Measurements from ENCODE around the gene KIFC3.
"Not testable (repeated sequence)": the region's sequence is repeated elsewhere in the genome, so short reads cannot be mapped to it uniquely, and the experiment has no call there.

Gene KIFC3, protein sequence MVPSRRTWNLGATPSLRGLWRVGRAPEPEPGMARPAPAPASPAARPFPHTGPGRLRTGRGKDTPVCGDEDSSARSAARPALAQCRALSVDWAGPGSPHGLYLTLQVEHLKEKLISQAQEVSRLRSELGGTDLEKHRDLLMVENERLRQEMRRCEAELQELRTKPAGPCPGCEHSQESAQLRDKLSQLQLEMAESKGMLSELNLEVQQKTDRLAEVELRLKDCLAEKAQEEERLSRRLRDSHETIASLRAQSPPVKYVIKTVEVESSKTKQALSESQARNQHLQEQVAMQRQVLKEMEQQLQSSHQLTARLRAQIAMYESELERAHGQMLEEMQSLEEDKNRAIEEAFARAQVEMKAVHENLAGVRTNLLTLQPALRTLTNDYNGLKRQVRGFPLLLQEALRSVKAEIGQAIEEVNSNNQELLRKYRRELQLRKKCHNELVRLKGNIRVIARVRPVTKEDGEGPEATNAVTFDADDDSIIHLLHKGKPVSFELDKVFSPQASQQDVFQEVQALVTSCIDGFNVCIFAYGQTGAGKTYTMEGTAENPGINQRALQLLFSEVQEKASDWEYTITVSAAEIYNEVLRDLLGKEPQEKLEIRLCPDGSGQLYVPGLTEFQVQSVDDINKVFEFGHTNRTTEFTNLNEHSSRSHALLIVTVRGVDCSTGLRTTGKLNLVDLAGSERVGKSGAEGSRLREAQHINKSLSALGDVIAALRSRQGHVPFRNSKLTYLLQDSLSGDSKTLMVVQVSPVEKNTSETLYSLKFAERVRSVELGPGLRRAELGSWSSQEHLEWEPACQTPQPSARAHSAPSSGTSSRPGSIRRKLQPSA

DNA sequence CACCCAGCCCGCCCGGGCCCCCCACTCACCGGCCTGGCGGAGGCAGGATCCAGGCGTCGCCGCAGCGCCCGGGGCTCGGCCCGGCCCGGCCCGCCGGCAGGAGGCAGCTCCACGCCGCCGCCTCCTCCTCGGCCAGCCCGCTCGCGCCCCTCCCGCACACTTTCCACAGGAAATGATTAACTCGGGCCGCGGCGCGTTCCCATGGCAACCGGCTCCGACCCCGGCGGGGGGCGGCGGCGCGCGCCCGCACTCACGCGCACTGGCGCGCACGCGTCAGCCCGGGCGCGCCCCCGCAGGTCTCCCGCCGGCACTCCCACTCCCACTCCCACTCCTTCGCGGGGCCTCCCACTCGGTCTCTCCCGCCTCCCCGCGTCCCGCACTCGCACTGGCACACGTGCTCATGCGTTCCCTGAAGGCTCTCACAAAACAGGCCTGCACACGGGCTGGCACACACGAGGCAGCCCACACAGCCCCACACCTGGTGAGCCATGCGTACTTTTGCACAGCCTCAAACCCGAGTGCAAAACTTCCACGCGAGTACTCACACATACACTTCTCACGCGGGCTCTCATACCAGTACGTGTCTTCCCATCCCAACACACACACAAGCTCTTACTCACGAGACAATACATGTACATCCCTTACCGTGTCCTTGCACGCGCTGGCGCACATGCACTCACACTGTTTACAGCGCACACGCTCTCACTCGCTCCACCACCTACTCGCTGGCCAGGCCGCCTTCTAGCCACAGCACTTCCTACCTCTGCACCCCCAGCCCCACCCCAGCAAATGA lies at the start of gene KIFC3:
TSS of gene KIFC3 (minus strand) at position 151 of the 793 bp plus-strand sequence. CDS start 4,248 bp downstream, outside the sequence.
- peak; percentile 57 for DNase-seq

DNA sequence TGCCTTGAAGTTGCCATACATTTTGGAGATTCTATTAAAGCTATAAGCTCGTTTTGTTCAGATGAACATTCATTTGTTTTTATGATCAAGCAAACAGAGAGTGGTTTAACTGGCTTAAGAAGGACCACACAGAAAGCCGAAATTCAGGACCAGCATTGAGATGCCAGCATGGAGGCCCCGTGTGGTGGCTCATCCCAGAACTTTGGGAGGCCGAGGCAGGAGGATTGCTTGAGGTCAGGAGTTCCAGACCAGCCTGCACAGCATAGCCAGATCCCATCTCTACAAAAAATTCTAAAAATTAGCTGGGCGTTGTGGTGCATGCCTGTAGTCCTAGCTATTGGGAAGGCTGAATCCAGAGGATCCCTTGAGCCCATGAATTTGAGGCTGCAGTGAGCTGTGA lies 45.9 kb upstream of the KIFC3 start:
- DNase-seq: no peak

DNA sequence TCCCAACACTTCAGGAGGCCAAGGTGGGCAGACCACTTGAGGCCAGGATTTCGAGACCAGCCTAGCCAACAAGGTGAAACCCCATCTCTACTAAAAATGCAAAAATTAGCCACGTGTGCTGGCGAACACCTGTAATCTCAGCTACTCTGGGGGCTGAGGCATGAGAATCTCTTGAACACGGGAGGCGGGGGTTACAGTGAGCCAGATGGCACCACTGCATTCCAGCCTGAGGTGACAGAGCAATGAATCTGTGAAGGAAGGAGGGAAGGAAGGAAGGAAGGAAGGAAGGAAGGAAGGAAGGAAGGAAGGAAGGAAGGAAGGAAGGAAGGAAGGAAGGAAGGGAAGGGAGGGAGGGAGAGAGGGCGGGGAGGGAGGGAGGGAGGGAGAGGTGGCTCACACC lies 44.6 kb upstream of the KIFC3 start:
- DNase-seq: not testable (repeated sequence)

DNA sequence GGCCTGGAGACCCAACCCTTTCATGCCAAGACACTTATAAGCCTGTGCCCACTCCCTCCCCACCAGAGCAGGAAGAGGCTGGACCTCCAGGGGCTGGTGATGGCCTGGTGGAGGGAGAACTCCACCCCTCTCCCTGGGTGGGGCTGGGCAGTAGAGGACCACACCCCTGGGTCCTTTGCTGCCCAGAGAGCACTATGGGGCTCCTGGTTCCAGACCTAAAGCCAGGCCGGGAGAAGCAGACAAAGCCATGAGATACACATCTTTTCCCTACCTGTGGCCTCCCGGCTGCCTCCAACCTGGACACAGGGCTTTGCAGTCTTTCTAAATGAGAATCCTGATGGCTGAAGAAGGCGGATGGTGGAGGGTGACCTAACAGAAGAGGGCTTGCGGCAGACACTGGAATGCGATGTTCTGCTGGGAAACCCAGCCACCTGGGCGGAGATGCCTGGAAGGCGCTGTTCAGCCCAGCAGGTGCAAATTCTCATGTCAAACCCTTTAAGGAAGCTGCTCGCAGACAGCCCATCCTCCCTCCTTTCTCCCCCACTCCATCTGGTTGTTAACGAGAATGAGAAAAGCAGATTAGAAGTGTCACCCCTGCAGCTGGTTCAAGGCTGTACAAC lies 43.9 kb upstream of the KIFC3 start:
- no peak for DNase-seq

DNA sequence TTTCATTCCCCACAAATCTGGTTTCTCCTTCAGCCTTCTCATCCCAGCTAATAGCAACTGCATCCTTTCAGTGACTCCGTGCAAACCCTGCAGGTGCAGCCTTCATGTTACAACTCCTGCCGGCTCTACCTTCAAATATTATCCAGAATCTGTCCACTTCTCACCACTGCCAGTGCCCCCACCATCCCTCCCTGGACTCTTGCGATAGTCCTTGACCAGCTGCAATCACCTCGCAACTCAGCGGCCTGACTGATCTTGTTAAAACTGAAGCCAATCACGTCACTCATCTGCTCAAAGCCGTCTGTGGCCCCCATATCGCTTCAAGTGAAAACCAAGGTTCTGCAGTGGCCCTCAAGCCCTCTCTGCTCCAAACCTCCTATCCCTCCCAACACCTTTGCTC lies 42.8 kb upstream of the KIFC3 start:
- no peak for DNase-seq

DNA sequence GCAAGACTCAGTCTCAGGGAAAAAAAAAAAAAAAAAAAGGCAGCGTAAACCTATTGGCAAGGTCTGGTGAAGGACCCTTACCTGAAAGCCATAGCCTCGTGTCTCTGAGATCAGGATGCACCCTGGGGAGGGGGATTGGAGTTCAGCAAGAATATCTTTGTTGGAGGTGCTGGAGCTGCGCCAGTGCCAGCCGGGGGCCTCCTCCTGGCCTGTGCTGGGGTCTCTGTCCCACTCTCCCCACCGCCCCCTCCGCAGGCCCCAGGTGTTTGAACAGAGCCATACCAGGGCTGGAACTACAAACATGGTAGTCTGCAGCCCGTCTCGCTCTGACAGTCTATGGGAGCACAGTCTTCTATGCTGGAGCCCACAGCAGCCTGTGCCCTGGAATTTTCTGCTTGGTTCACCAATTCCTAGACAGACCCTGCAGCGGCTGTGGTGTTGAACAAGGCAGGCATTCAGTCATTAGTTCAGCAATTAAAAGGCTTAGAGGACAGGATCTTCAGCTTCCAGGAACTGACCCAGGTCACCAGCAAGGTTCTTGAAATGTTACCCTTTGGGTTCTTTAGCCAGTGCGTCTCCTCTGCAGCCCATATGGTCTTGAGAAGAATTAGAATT lies 42.2 kb upstream of the KIFC3 start:
- no peak for DNase-seq

DNA sequence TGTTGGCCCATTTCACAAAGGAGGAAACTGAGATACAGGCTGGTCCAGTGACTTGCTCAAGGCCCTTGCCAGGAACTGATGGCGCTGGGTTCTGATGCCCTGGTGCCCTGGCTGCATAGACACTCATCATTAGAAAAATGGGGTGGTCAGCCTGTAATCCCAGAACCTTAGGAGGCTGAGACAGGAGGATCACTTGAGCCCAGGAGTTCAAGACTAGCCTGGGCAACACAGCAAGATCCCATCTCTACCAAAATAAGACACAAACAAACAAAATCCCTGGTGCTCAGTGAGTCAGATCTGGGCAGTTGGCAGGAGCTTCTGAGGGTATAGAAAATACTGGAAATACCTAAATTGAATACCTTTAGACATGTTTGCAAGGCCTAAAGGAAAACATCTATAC lies 41.1 kb upstream of the KIFC3 start:
- DNase-seq: no peak

DNA sequence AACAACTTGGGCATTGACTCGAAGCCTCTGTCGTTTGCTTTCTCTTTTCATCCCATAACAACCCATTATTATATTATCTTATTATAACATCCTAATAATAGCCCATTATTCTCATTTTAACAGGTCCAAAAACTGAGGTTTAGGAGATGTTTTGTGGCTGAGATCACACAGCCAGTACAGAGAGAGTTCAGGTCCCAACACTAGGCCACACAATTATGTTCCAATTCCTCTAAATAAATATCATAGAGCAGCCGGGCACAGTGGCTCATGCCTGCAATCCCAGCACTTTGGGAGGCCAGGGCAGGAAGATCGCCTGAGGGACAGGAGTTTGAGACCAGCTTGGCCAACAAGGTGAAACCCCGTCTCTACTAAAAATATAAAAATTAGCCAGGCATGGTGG lies 40.3 kb upstream of the KIFC3 start:
- no peak for DNase-seq

DNA sequence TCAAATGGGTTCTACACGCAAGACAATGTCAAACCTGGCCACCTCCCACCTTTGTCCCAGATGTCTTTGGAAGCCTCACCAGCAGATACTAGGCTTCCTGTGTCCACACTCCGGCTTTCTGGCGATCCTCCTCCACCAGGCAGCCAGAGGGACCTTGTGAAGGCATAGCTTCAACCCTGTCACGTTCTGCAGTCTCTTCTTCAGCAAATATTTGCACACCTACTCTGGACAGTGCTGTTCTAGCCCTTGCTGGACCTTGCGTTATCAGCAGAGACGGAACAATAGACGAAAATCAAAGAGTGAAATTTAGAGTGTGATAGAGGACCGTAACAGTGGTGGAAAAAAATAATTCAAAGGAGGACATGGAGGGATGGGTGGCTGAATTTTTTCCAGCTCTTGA lies 38.5 kb upstream of the KIFC3 start:
- DNase-seq: no peak

DNA sequence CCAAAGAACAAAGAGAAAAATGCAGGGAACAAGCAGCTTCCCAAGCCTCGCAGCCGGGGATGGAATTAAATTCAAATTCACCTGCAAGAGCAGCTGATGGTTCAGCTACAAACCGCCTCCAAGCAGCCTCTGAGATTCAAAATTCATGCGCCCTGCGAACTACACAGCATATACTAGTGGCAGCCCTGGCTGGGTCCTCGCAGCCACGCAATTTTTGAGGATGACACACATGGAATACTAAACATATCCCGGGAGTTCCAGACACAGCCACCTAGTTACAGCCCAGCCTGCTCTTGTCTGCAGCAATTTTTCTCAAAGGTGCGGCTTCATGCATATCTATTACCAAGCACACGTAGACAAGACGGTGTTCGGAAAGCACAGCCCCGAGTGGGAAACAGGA lies 35.9 kb upstream of the KIFC3 start:
- no peak for DNase-seq

DNA sequence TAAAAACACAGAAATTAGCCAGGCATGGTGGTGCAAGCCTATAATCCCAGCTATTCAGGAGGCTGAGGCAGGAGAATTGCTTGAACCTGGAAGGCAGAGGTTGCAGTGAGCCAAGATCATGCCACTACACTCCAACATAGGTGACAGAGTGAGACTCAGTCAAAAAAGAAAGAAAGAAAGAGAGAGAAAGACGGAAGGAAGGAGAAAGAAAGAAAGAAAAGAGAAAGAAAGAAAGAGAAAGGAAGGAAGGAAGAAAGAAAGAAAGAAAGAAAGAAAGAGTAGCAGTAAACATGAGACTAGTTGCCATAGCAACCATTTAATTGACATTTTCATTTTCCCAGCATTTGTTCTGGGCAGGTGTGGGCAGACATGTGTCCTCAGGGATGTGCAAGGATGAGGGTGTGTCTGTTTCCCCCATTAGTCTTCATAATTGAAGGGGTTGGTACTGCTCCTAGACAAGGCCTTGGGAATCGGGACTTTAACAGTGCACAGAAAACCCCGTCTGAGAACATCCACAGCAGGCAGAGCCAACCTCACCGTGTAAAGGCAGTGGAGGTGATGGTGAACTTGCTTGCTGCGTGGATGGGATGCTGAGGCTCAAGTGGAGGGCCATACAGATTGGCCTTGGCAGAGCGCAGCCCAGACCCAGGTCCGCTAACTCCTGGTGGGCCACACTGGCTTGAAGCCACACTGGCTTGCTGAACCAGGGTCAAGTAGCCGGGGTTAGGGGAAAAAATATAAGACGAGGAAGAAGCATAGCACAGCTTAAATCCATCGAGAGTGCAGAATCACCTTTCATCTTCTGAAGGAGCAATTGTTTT lies 35.2 kb upstream of the KIFC3 start:
- DNase-seq: no peak

DNA sequence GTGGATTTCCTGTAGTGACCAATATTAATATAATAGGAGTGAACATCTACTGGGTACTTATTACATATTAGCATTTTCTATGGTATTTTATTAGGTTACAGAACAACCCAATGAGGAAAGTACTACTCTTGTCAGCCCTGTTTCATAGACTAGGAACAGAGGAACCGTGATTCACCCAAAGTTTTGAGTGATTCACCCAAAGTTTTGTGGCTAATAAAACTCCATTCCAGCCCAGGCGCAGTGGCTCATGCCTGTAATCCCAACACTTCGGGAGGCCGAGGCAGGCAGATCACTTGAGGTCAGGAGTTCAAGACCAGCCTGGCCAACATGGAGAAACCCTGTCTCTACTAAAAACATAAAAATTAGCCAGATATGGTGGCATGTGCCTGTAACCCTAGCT lies 33.1 kb upstream of the KIFC3 start:
- DNase-seq: not testable (repeated sequence)

DNA sequence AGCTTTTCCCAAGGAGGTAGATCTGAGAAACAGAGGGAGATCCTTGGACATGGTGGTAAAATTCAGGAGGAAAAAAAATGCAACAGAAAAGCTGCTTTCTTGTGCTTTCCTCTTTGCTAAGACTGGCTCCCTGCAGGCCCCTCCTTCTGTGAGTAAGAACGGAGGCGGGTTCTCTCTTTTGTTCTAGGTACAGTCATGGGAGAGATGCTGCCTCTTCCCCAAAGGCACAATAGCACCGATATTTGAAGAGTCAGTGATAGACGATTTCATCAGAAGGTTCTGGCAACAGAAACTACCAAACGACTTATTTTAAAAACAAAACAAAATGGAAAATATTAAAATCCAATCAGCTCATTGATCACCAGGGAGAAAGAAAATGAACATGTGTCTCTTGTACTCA lies 32.6 kb upstream of the KIFC3 start:
- no peak for DNase-seq

DNA sequence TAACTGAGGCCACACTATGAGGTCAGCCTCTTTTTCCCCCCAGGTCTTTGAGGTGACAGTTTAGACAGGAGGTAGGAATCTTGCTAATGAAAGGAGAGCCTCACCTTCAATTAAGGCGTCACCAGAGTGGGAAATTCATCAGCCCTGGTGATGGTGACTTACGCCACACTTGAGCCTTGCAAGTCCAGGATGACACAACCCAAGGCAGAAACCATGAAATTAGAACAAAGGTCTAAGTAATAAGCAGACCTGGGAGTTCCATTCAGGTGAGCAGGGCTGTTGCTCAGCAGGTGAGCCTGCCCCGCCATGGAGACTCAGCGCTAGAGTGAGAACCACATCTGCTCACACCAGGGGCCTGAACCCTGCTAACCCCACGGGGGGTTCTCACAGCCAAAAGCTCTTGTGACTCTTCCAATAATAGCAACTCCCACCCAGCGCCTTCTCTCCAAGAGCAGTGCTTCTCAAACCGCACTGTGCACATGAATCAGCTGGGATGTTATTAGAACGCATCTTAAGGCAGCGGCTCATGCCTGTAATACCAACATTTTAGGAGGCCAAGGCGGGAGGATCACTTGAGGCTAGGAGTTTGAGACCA lies 28.7 kb upstream of the KIFC3 start:
- no peak for DNase-seq

DNA sequence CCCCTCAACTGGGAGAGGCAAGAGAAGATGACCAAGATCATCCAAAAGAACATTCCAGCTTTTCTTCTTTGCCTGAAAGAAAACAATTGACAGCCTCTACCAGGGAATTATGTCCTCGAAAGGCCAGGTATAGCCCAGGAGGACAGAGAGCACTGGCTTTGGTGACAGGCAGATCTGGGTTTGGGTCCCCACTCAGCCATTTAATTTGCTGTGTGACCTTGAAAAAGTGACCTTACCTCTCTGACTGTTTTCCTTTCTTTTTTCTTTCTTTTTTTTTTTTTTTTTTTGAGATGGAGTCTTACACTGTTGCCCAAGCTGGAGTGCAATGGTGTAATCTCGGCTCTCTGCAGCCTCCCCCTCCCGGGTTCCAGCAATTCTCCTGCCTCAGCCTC lies 27.7 kb upstream of the KIFC3 start:
- DNase-seq: no peak

DNA sequence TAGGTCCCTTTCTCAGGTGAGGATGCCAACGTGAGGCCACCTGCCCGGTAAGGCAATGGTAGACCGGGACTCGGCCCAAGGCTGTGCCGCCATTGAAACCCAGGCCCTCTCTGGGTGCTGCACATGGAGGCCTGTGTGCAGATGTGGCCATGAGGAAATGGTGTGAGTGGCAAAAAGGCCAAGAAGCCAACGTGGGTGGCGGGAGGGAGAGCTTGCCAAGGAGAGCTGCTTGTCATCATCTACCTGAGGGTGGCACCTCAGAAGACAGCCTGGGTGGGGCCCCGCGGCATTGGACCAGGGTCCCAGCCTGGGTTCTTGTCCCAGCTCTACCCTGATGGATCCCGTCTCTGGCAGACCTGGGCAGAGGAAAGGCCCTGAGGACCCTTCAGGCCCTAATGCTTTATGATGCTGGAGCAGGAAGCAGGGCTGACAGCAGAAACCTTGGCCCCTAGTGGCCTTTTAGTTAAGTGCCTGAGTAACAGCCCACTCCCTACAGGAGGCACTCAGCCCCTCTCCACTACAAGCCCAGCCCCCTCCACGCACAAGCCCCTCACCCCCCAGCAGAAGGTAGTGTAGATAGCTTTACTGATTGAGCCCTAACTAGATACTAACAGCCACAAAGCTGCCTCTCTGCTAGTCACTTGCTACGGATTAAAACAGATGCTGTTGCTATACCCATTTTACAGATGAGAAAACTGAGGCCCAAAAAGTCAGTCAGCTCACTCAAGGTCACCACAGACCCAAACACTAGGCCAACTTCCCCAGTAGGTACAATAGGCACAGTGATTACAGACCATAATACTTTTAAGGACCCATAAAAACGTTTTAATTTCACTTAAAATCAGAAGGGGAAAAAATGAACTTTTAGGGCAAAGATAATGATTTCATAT lies 26.2 kb upstream of the KIFC3 start:
- DNase-seq: no peak

DNA sequence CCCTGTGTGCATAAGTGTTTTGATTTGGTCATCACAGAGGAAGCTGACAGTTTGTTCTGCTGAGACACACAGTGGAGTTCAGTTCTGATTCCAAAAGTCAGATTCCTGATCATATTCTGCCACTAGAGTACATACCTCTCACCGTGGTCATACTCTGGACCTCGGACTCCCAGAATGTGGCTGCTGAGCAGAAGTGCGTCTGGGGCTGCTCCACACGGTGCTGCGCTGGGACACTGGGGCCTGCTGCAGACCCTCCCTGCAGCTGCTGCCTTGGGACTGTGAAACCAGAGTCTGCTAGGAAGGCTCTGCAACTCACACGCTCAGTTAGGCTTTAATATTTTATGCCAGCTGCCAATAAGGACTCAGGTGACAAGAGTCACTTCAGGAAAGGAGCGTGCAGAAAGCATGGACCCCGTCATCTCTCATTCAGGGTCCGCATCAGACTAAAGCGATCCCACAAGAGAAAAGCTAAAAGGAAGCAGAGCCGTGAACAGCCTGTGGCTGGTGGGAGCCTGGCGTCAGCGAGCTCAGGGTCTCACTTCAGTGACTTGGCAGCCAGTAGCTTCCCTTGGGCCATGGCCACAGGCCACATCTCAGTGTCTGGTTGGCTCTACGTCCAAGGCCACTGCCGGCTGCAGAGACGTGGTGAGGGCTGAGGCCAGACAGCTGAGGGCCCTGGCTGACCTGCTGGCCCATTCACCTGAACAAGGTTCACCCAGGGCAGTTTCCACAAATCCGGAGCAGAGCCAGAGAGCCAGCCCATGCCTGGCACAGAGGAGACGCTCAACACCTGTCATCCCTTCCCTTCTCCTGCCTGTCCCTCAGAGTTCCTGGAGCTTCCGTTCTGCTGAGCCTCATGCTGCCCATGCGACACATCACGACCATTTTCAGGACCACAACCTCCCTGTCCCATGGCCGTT lies 24.7 kb upstream of the KIFC3 start:
- DNase-seq: peak; percentile 76

DNA sequence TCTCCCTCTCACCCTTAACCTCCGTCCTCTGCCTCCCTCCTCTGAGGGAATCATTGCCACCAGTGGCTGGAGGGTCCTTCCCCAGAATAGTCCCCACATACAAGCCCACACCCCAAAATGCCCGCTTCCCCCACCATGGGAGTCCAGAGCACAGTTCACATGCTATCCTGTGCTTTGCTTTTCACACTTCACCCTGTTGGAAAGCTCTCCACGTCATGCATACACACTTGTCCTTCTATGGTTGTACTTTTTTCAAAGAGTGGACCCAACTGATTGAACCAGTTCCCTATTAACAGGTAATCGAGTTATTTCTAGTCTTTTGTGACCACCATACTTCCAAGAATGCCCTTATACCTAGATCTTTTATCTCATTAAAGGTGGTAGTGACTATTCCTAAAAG lies 23.8 kb upstream of the KIFC3 start:
- DNase-seq: no peak
